Loucy (cell line): ENCODE measurements around the gene CDC25A.

ENCODE experiments used
- H2AFZ ChIP-seq: fragments of 200-600 bp; sonication (generic); 2 replicates; pipeline ENCODE4 v1.6.0; 2016; ENCODE audit warnings: antibody characterized with exemption, mild to moderate bottlenecking, low read length, moderate library complexity
- H3F3A ChIP-seq: fragments of 200-600 bp; 2 replicates; pipeline ENCODE4 v1.6.0; 2016; ENCODE audit warnings: antibody characterized with exemption, low read depth, mild to moderate bottlenecking
- H3K27me3 ChIP-seq: fragments of 200-600 bp; sonication (generic); 2 replicates; pipeline ENCODE4 v1.6.1; 2014; ENCODE audit warnings: low read length, mild to moderate bottlenecking; ENCODE audit not compliant: insufficient read depth, poor library complexity, severe bottlenecking
- H3K36me3 ChIP-seq: fragments of 200-600 bp; sonication (generic); 2 replicates; pipeline ENCODE4 v1.6.1; 2016; ENCODE audit warnings: low read length; ENCODE audit not compliant: insufficient read depth
- H3K4me1 ChIP-seq: fragments of 200-600 bp; sonication (generic); 2 replicates; pipeline ENCODE4 v1.5.1; 2014; ENCODE audit warnings: low read length, mild to moderate bottlenecking; ENCODE audit not compliant: insufficient read depth, poor library complexity, severe bottlenecking
- H3K4me2 ChIP-seq: fragments of 200-600 bp; sonication (generic); 2 replicates; pipeline ENCODE4 v1.6.0; 2014; ENCODE audit warnings: antibody characterized with exemption, low read length, low read depth, mild to moderate bottlenecking; ENCODE audit not compliant: poor library complexity, severe bottlenecking
- H3K4me3 ChIP-seq: fragments of 200-600 bp; sonication (generic); 2 replicates; pipeline ENCODE4 v1.5.1; 2014; ENCODE audit warnings: low read length, mild to moderate bottlenecking, mixed read lengths; ENCODE audit not compliant: poor library complexity, severe bottlenecking
- H3K79me2 ChIP-seq: fragments of 200-600 bp; sonication (generic); 2 replicates; pipeline ENCODE4 v1.6.1; 2014; ENCODE audit warnings: low read length; ENCODE audit not compliant: insufficient read depth
- H3K9ac ChIP-seq: fragments of 200-600 bp; sonication (generic); 2 replicates; pipeline ENCODE4 v1.6.0; 2014; ENCODE audit warnings: mild to moderate bottlenecking, low read depth, low read length, moderate library complexity; ENCODE audit not compliant: poor library complexity, severe bottlenecking
- H3K9me2 ChIP-seq: fragments of 200-600 bp; sonication (generic); replicated peaks from 2 replicates; pipeline ENCODE4 v1.6.1; 2016; ENCODE audit warnings: low read depth, low read length, mixed read lengths
- H3K9me3 ChIP-seq: fragments of 200-600 bp; sonication (generic); 2 replicates; pipeline ENCODE4 v1.6.1; 2014; ENCODE audit warnings: mild to moderate bottlenecking, antibody characterized with exemption, low read length, low read depth; ENCODE audit not compliant: insufficient read depth
- H4K20me1 ChIP-seq: fragments of 200-600 bp; sonication (generic); 2 replicates; pipeline ENCODE4 v1.6.0; 2014; ENCODE audit warnings: antibody characterized with exemption, low read length, mild to moderate bottlenecking; ENCODE audit not compliant: insufficient read depth, poor library complexity, severe bottlenecking
- CTCF ChIP-seq: fragments of 200-600 bp; sonication (generic); conservative IDR thresholded peaks from 2 replicates; pipeline ENCODE4 v1.5.1; 2014; ENCODE audit warnings: mild to moderate bottlenecking, antibody characterized with exemption, low read length
- EZH2phosphoT487 ChIP-seq: fragments of 200-600 bp; IDR thresholded peaks from 2 replicates; pipeline ENCODE4 v1.6.1; 2018; ENCODE audit warnings: antibody characterized with exemption, mild to moderate bottlenecking, moderate library complexity, borderline replicate concordance

CDC25A gene

GRCh38 chr3:48188266-48189201 lies at the start of gene CDC25A:
CDC25A (minus strand) TSS chr3:48188417; CDS start chr3:48187947, 470 bp downstream.
- no peaks in the 10 kb centered on the region for H3K9me2 ChIP-seq
- peaks cover 46% of the 10 kb centered on the region for H3K79me2 ChIP-seq
- H3K27me3 ChIP-seq = peaks cover 4% of the 10 kb centered on the region
- peak within 1 kb of the TSS; percentile 97 for H3K4me2 ChIP-seq
- H2AFZ ChIP-seq = peak within 1 kb of the TSS; percentile 95
- H3F3A ChIP-seq = no peaks in the 10 kb centered on the region
- H3K9ac ChIP-seq = peak within 1 kb of the TSS; percentile 97
- H3K36me3 ChIP-seq = peaks cover 23% of the 10 kb centered on the region; the same call in 1 of the 2 replicates
- TF ChIP-seq CTCF (no peak), EZH2phosphoT487 (no peak)
- H3K4me1 ChIP-seq = peaks cover 37% of the 10 kb centered on the region
- H3K4me3 ChIP-seq = peak within 1 kb of the TSS; percentile 82
- peaks cover 31% of the 10 kb centered on the region for H4K20me1 ChIP-seq
- H3K9me3 ChIP-seq = no peaks in the 10 kb centered on the region

GRCh38 chr3:48236531-48236930 lies 48.3 kb upstream of the CDC25A start:
- H3K9ac ChIP-seq = no peak overlapping the region
- H3K79me2 ChIP-seq = peaks cover 1% of the 10 kb centered on the region; the same call in 1 of the 2 replicates
- no peaks in the 10 kb centered on the region for H4K20me1 ChIP-seq
- H3K4me1 ChIP-seq = peaks cover 9% of the 10 kb centered on the region
- H3K9me3 ChIP-seq = no peaks in the 10 kb centered on the region
- no peaks in the 10 kb centered on the region for H3K9me2 ChIP-seq
- TF ChIP-seq EZH2phosphoT487 = no peak
- no peak for TF ChIP-seq CTCF
- H3K27me3 ChIP-seq = no peaks in the 10 kb centered on the region
- H3F3A ChIP-seq = no peaks in the 10 kb centered on the region
- H3K36me3 ChIP-seq = no peaks in the 10 kb centered on the region
- H3K4me3 ChIP-seq = no peak overlapping the region
- H2AFZ ChIP-seq = 0 out of 2 replicates have a peak overlapping the region, but pooled peaks have one; percentile 12
- no peak overlapping the region for H3K4me2 ChIP-seq

GRCh38 chr3:48233542-48233941 lies 45.3 kb upstream of the CDC25A start:
- Histone ChIP-seq H3K4me2 (no peak overlapping the region), H3F3A (no peaks in the 10 kb centered on the region), H4K20me1 (no peaks in the 10 kb centered on the region), H3K79me2 (no peaks in the 10 kb centered on the region), H2AFZ (no peak overlapping the region), H3K9me3 (no peaks in the 10 kb centered on the region), H3K9ac (no peak overlapping the region), H3K4me1 (peaks cover 3% of the 10 kb centered on the region), H3K27me3 (no peaks in the 10 kb centered on the region), H3K36me3 (no peaks in the 10 kb centered on the region), H3K9me2 (no peaks in the 10 kb centered on the region), H3K4me3 (no peak overlapping the region)
- no peak for TF ChIP-seq EZH2phosphoT487
- TF ChIP-seq CTCF = no peak
